WTC11 (cell line): ENCODE data around the gene EPYC.

ENCODE experiments used
- ATF1 ChIP-seq: sonication (generic); formaldehyde crosslinking; IDR thresholded peaks from 2 replicates; pipeline ENCODE4 v1.8.1; 2023; ENCODE audit warnings: mild to moderate bottlenecking, moderate library complexity, missing genetic modification reagents
- CREB1 ChIP-seq: sonication (generic); formaldehyde crosslinking; IDR thresholded peaks from 2 replicates; pipeline ENCODE4 v1.8.0; 2023; ENCODE audit warnings: mild to moderate bottlenecking, missing genetic modification reagents
- CTCF ChIP-seq: fragments of 200-600 bp; IDR thresholded peaks from 2 replicates; pipeline ENCODE4 v1.8.0; 2022; ENCODE audit warnings: antibody characterized with exemption
- ETV6 ChIP-seq: sonication (generic); formaldehyde crosslinking; IDR thresholded peaks from 2 replicates; pipeline ENCODE4 v1.8.1; 2022; ENCODE audit warnings: mild to moderate bottlenecking, missing genetic modification reagents
- MAX ChIP-seq: sonication (generic); formaldehyde crosslinking; IDR thresholded peaks from 2 replicates; pipeline ENCODE4 v1.8.0; 2022; ENCODE audit warnings: mild to moderate bottlenecking, missing genetic modification reagents
- PRDM15 ChIP-seq: sonication (generic); formaldehyde crosslinking; IDR thresholded peaks from 2 replicates; pipeline ENCODE4 v1.8.0; 2022; ENCODE audit warnings: missing genetic modification reagents
- ZNF232 ChIP-seq: sonication (generic); formaldehyde crosslinking; IDR thresholded peaks from 2 replicates; pipeline ENCODE4 v1.8.0; 2022; ENCODE audit warnings: mild to moderate bottlenecking, missing genetic modification reagents
- TF ChIP-seq, protein P1 (sequence below): sonication (generic); formaldehyde crosslinking; IDR thresholded peaks from 2 replicates; pipeline ENCODE4 v1.8.1; 2022; ENCODE audit warnings: low read depth, missing genetic modification reagents, borderline replicate concordance
- TF ChIP-seq, protein P2 (sequence below): fragments of 250-450 bp; sonication (Bioruptor Pico); IDR thresholded peaks from 2 replicates; pipeline ENCODE4 v1.8.0; 2021; ENCODE audit warnings: mild to moderate bottlenecking

DNA sequence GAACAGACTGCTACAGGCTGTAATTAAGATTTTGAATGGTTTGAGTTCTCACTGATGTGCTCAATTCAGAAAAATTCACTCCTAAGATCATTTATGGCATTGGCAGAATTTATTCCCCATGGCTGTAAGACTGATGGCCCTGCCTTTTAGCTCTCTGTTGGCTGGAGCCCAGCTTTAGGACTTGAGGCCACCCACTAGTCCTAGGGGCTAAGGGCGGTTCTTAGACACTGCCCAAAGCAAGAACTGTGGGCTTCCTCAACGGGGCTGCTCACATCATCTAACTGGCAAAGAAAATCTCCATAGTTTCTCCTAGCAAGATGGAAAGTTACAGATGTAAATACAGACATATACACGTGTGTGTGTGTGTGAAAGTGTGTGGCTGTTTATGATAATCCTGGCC, 46.4 kb downstream of the EPYC start:
- TF ChIP-seq CTCF (no peak), ETV6 (no peak), ZNF232 (CRISPR knock-in tag) (no peak), CREB1 (CRISPR knock-in tag) (no peak), PRDM15 (CRISPR knock-in tag) (no peak), MAX (CRISPR knock-in tag) (no peak), ATF1 (CRISPR knock-in tag) (no peak)
- TF ChIP-seq, protein P1, sequence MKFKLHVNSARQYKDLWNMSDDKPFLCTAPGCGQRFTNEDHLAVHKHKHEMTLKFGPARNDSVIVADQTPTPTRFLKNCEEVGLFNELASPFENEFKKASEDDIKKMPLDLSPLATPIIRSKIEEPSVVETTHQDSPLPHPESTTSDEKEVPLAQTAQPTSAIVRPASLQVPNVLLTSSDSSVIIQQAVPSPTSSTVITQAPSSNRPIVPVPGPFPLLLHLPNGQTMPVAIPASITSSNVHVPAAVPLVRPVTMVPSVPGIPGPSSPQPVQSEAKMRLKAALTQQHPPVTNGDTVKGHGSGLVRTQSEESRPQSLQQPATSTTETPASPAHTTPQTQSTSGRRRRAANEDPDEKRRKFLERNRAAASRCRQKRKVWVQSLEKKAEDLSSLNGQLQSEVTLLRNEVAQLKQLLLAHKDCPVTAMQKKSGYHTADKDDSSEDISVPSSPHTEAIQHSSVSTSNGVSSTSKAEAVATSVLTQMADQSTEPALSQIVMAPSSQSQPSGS (CRISPR knock-in tag), result no peak
- TF ChIP-seq, protein P2, sequence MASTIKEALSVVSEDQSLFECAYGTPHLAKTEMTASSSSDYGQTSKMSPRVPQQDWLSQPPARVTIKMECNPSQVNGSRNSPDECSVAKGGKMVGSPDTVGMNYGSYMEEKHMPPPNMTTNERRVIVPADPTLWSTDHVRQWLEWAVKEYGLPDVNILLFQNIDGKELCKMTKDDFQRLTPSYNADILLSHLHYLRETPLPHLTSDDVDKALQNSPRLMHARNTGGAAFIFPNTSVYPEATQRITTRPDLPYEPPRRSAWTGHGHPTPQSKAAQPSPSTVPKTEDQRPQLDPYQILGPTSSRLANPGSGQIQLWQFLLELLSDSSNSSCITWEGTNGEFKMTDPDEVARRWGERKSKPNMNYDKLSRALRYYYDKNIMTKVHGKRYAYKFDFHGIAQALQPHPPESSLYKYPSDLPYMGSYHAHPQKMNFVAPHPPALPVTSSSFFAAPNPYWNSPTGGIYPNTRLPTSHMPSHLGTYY (CRISPR knock-in tag), result no peak
